Gastroesophageal sphincter (tissue), 4 donors: ENCODE results near the gene ZNF747. TPM values are rescaled to one million over a fixed set of nuclear protein-coding genes. Genes with fewer than 3 reads are reported as not detected.

Source experiments
- ATAC-seq: fragments of 150-250 bp; one replicate; pipeline ENCODE4 v1.9.1; 2016; ENCODE audit warnings: mild to moderate bottlenecking, moderate library complexity
- H3K27ac ChIP-seq, 4 donors: fragments of 200-600 bp; sonication (generic) in 3 of 4; 1 replicate in 3 of 4; 2 replicates in 1 of 4; pipeline ENCODE4 v1.5.1; 2016 to 2019
- H3K27me3 ChIP-seq: fragments of 200-600 bp; sonication (generic); one replicate; pipeline ENCODE4 v1.5.1; 2019
- H3K36me3 ChIP-seq, 2 donors: fragments of 200-600 bp; sonication (generic); one replicate each; pipeline ENCODE4 v1.5.1; 2019; ENCODE audit warnings: control low read depth in 1 of 2
- H3K4me1 ChIP-seq, 3 donors: fragments of 200-600 bp; sonication (generic); 1 replicate in 2 of 3; 2 replicates in 1 of 3; pipeline ENCODE4 v1.5.1; 2016 to 2019; ENCODE audit warnings: control low read depth in 2 of 3
- H3K4me3 ChIP-seq, 2 donors: fragments of 200-600 bp; sonication (generic); one replicate each; pipeline ENCODE4 v1.5.1; 2019; ENCODE audit warnings: mild to moderate bottlenecking in 1 of 2, moderate library complexity in 1 of 2
- H3K9me3 ChIP-seq, 3 donors: fragments of 200-600 bp; sonication (generic); one replicate each; pipeline ENCODE4 v1.5.1; 2017 to 2019; ENCODE audit warnings: control low read depth in 2 of 3
- CTCF ChIP-seq, 4 experiments: fragments of 200-600 bp in 2 of 4; fragments of 450-650 bp in 2 of 4; sonication (generic) in 1 of 4; IDR thresholded peaks; one replicate each; pipeline ENCODE4 v1.5.1; 2017 to 2019; ENCODE audit warnings: antibody characterized with exemption in 4 of 4, mild to moderate bottlenecking in 2 of 4, moderate library complexity in 2 of 4
- EP300 ChIP-seq: sonication (generic); formaldehyde crosslinking; IDR thresholded peaks from one replicate; pipeline ENCODE4 v1.6.1; 2017; ENCODE audit warnings: antibody characterized with exemption, mild to moderate bottlenecking
- POLR2A ChIP-seq, 2 donors: fragments of 450-650 bp; IDR thresholded peaks; one replicate each; pipeline ENCODE4 v1.6.1; 2017; ENCODE audit warnings: antibody characterized with exemption in 2 of 2, mild to moderate bottlenecking in 2 of 2, moderate library complexity in 1 of 2
- POLR2AphosphoS5 ChIP-seq: sonication (generic); formaldehyde crosslinking; IDR thresholded peaks from one replicate; pipeline ENCODE4 v1.6.1; 2017; ENCODE audit warnings: antibody characterized with exemption
- WGBS, 2 donors: methylation state at CpG; one replicate each; pipeline ENCODE4 v1.1.5; 2018; ENCODE audit warnings: low coverage in 1 of 2; 5-methylcytosine and 5-hydroxymethylcytosine counted together
- total RNA-seq, 4 donors: library from RNA; depleted of rRNA; stranded (reverse); fragments of >200 nt; gene quantifications; one replicate each; pipeline ENCODE4 v1.1.0, GENCODE V29; 2016

The ZNF747 gene
- total RNA-seq, 4 donors from 2014 or later: 15.3 to 31.6 (median 19.3) TPM

DNA sequence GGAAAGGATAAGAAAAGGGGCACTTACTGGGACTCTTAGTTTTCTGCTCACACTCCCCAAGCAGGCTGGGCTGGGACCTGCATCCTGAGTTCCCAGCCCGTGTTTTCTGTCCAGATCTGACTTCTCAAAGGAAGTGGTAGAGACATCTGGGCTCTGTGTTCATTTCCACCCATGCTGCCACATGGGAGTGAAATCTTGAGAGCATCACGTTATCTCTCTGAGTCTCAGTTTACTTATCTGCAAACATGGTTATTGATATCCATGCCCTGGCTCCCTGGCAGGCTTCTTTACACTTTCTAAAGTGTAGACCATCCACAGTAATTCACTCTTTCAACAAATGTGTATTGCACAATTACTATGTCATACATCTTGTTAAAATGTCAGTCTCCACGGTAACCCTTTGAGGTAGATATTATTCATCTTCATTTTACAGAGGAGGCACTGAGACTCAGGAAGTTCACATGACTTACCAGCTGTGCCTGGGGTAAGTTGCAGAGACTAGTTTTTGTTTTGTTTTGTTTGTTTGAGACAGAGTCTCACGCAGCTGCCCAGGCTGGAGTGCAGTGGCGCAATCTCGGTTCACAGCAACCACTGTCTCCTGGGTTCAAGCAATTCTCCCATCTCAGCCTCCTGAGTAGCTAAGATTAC is 33.5 kb upstream of the ZNF747 start:
- ATAC-seq: no peak
- WGBS, 2 donors: 58% methylated on average over 5 to 6 of the region's 6 CpGs
- no peak overlapping the region for H3K4me3 ChIP-seq
- H3K9me3 ChIP-seq: no peaks in the 10 kb centered on the region
- H3K27me3 ChIP-seq: no peaks in the 10 kb centered on the region
- peaks cover 0 to 5% of the 10 kb centered on the region in 2 donors for H3K36me3 ChIP-seq
- peaks cover 0 to 30% (median 19%) of the 10 kb centered on the region in 3 donors for H3K4me1 ChIP-seq
- peak overlapping the region in 1 of 4 donors; percentile 19 for H3K27ac ChIP-seq
- TF ChIP-seq POLR2AphosphoS5: no peak
- no peak for TF ChIP-seq EP300
- no peak for TF ChIP-seq CTCF (IDR thresholded peaks at IDR 0.05)
- no peak for TF ChIP-seq POLR2A (IDR thresholded peaks at IDR 0.05)

GRCh38 chr16:30567160-30567990 is 32.7 kb upstream of the ZNF747 start:
- H3K27me3 ChIP-seq: no peaks in the 10 kb centered on the region
- no peaks in the 10 kb centered on the region for H3K9me3 ChIP-seq
- H3K27ac ChIP-seq: no peak overlapping the region
- H3K4me1 ChIP-seq: peaks cover 0 to 24% (median 15%) of the 10 kb centered on the region in 3 donors
- no peak overlapping the region for H3K4me3 ChIP-seq
- ATAC-seq: no peak
- peaks cover 0 to 5% of the 10 kb centered on the region in 2 donors for H3K36me3 ChIP-seq
- WGBS, 2 donors: 62 to 73% methylated on average over 3 to 8 of the region's 14 CpGs
- TF ChIP-seq CTCF (IDR thresholded peaks at IDR 0.05) (no peak), POLR2AphosphoS5 (no peak), POLR2A (IDR thresholded peaks at IDR 0.05) (no peak), EP300 (no peak)

GRCh38 chr16:30566531-30566930 is 31.9 kb upstream of the ZNF747 start:
- Histone ChIP-seq H3K4me3 (no peak overlapping the region), H3K27me3 (no peaks in the 10 kb centered on the region), H3K4me1 (peaks cover 0 to 23% (median 11%) of the 10 kb centered on the region in 3 donors), H3K36me3 (peaks cover 0 to 5% of the 10 kb centered on the region in 2 donors), H3K9me3 (no peaks in the 10 kb centered on the region), H3K27ac (no peak overlapping the region)
- WGBS, 2 donors: 81 to 89% methylated on average over 3 to 4 of the region's 4 CpGs
- no peak for ATAC-seq
- TF ChIP-seq EP300 (no peak), CTCF (IDR thresholded peaks at IDR 0.05) (no peak), POLR2A (IDR thresholded peaks at IDR 0.05) (no peak), POLR2AphosphoS5 (no peak)

GRCh38 chr16:30565984-30566383 is 31.3 kb upstream of the ZNF747 start:
- peaks cover 0 to 27% (median 11%) of the 10 kb centered on the region in 3 donors for H3K4me1 ChIP-seq
- H3K27ac ChIP-seq: no peak overlapping the region
- ATAC-seq: no peak
- TF ChIP-seq POLR2AphosphoS5 (no peak), CTCF (IDR thresholded peaks at IDR 0.05) (no peak), EP300 (no peak), POLR2A (IDR thresholded peaks at IDR 0.05) (no peak)
- no peaks in the 10 kb centered on the region for H3K9me3 ChIP-seq
- H3K36me3 ChIP-seq: peaks cover 0 to 5% of the 10 kb centered on the region in 2 donors
- 40 to 50% methylated on average over 6 to 7 of the region's 8 CpGs for whole genome bisulfite sequencing, 2 donors
- H3K4me3 ChIP-seq: no peak overlapping the region
- H3K27me3 ChIP-seq: no peaks in the 10 kb centered on the region
